Neural cell (in vitro differentiated cells): ENCODE results near the gene APBB1IP. TPM values are rescaled to one million over a fixed set of nuclear protein-coding genes. Genes with fewer than 3 reads are reported as not detected.

Experiments
- H2AFZ ChIP-seq: fragments of 200-600, 300-800 bp; sonication (generic), shearing (Covaris generic); 2 replicates; pipeline ENCODE4 v1.6.0; 2014; ENCODE audit warnings: low read depth, mild to moderate bottlenecking, antibody characterized with exemption, low read length, moderate library complexity
- H3F3A ChIP-seq: fragments of 200-600 bp; shearing (Covaris generic); 2 replicates; pipeline ENCODE4 v1.6.1; 2016; ENCODE audit warnings: mild to moderate bottlenecking, moderate library complexity, mixed read lengths, antibody characterized with exemption, low read length; ENCODE audit not compliant: insufficient read depth, poor library complexity, severe bottlenecking
- H3K27ac ChIP-seq: fragments of 200-600, 300-800 bp; sonication (generic), shearing (Covaris generic); 2 replicates; pipeline ENCODE4 v1.5.1; 2014; ENCODE audit warnings: mild to moderate bottlenecking, low read length, moderate library complexity
- H3K27me3 ChIP-seq: fragments of 300-800, 200-600 bp; sonication (generic), shearing (Covaris generic); 2 replicates; pipeline ENCODE4 v1.6.0; 2014; ENCODE audit warnings: mild to moderate bottlenecking, low read depth, low read length, moderate library complexity; ENCODE audit not compliant: insufficient read depth
- H3K36me3 ChIP-seq: fragments of 300-800, 200-600 bp; sonication (generic), shearing (Covaris generic); 2 replicates; pipeline ENCODE4 v1.5.1; 2014; ENCODE audit warnings: mild to moderate bottlenecking, antibody characterized with exemption, low read length, moderate library complexity; ENCODE audit not compliant: insufficient read depth
- H3K4me2 ChIP-seq: fragments of 300-800, 200-600 bp; sonication (generic), shearing (Covaris generic); 2 replicates; pipeline ENCODE4 v1.6.0; 2014; ENCODE audit warnings: mild to moderate bottlenecking, low read length
- H3K4me3 ChIP-seq: fragments of 300-800, 200-600 bp; sonication (generic), shearing (Covaris generic); 2 replicates; pipeline ENCODE4 v1.5.1; 2014; ENCODE audit warnings: mild to moderate bottlenecking, low read length, moderate library complexity
- H3K79me2 ChIP-seq: fragments of 200-600 bp; shearing (Covaris generic); replicated peaks from 2 replicates; pipeline ENCODE4 v1.6.0; 2014; ENCODE audit warnings: mild to moderate bottlenecking, low read length, moderate library complexity; ENCODE audit not compliant: insufficient read depth
- H3K9ac ChIP-seq: fragments of 300-800, 200-600 bp; sonication (generic), shearing (Covaris generic); 2 replicates; pipeline ENCODE4 v1.6.1; 2016; ENCODE audit warnings: mild to moderate bottlenecking, low read length, mixed read lengths
- H3K9me2 ChIP-seq: fragments of 200-600 bp; shearing (Covaris generic); 2 replicates; pipeline ENCODE4 v1.6.1; 2016; ENCODE audit warnings: mild to moderate bottlenecking, low read length, mixed read lengths; ENCODE audit not compliant: insufficient read depth
- H3K9me3 ChIP-seq: fragments of 200-600, 300-800 bp; sonication (generic), shearing (Covaris generic); 2 replicates; pipeline ENCODE4 v1.6.1; 2016; ENCODE audit warnings: mild to moderate bottlenecking, mixed run types, low read length, moderate library complexity, mixed read lengths
- H4K20me1 ChIP-seq: fragments of 200-600 bp; shearing (Covaris generic); 2 replicates; pipeline ENCODE4 v1.6.1; 2016; ENCODE audit warnings: mild to moderate bottlenecking, mixed run types; ENCODE audit not compliant: insufficient read depth
- CTCF ChIP-seq: fragments of 450-650 bp; IDR thresholded peaks from 2 replicates; pipeline ENCODE4 v1.5.1; 2014; ENCODE audit warnings: antibody characterized with exemption, mild to moderate bottlenecking, moderate library complexity; ENCODE audit not compliant: poor library complexity, severe bottlenecking
- EP300 ChIP-seq: fragments of 450-650 bp; conservative IDR thresholded peaks from 2 replicates; pipeline ENCODE4 v1.6.1; 2014; ENCODE audit warnings: antibody characterized with exemption, mild to moderate bottlenecking, moderate library complexity; ENCODE audit not compliant: poor library complexity, severe bottlenecking
- EZH2 ChIP-seq: fragments of 200-600, 300-800 bp; shearing (Covaris generic), sonication (generic); IDR thresholded peaks from 2 replicates; pipeline ENCODE4 v1.6.1; 2014; ENCODE audit warnings: antibody characterized with exemption, low read length, borderline replicate concordance, mild to moderate bottlenecking; ENCODE audit not compliant: insufficient read depth, poor library complexity, severe bottlenecking
- MXI1 ChIP-seq: fragments of 450-650 bp; conservative IDR thresholded peaks from 2 replicates; pipeline ENCODE4 v1.6.1; 2014; ENCODE audit warnings: antibody characterized with exemption, mild to moderate bottlenecking; ENCODE audit not compliant: poor library complexity, severe bottlenecking
- POLR2AphosphoS5 ChIP-seq: IDR thresholded peaks from 2 replicates; pipeline ENCODE4 v1.6.1; 2012
- RAD21 ChIP-seq: fragments of 450-650 bp; conservative IDR thresholded peaks from 2 replicates; pipeline ENCODE4 v1.6.1; 2014; ENCODE audit warnings: antibody characterized with exemption, mild to moderate bottlenecking, moderate library complexity
- REST ChIP-seq: IDR thresholded peaks from 2 replicates; pipeline ENCODE4 v1.6.1; 2012; ENCODE audit warnings: borderline replicate concordance
- SMC3 ChIP-seq: fragments of 450-650 bp; conservative IDR thresholded peaks from 2 replicates; pipeline ENCODE4 v1.6.1; 2014; ENCODE audit warnings: antibody characterized with exemption, mild to moderate bottlenecking, moderate library complexity; ENCODE audit not compliant: poor library complexity
- TAF1 ChIP-seq: IDR thresholded peaks from 2 replicates; pipeline ENCODE4 v1.6.1; 2012; ENCODE audit warnings: low read depth
- polyA plus RNA-seq: library from polyadenylated mRNA; depleted of rRNA; stranded (reverse); fragments of >200 nt; gene quantifications from 2 replicates; pipeline ENCODE4 v1.2.3, GENCODE V29; 2014

The APBB1IP gene
- polyA plus RNA-seq, 1 donor from 2014 or later, result not detected

- Histone ChIP-seq H3K79me2 (no peaks in the 10 kb centered on the region), H3K36me3 (no peaks in the 10 kb centered on the region), H3F3A (no peaks in the 10 kb centered on the region), H3K27ac (no peak overlapping the region), H2AFZ (no peak overlapping the region), H3K4me2 (no peak overlapping the region), H3K9ac (no peak overlapping the region), H4K20me1 (no peaks in the 10 kb centered on the region), H3K9me2 (no peaks in the 10 kb centered on the region), H3K4me3 (no peak overlapping the region), H3K9me3 (no peaks in the 10 kb centered on the region), H3K27me3 (no peaks in the 10 kb centered on the region)
- TF ChIP-seq REST (no peak), EZH2 (no peak), CTCF (no peak), EP300 (no peak), SMC3 (no peak), RAD21 (no peak), TAF1 (no peak), MXI1 (no peak), POLR2AphosphoS5 (no peak)
Measured at GRCh38 chr10:26410356-26410755, 27.8 kb upstream of the APBB1IP start.

DNA sequence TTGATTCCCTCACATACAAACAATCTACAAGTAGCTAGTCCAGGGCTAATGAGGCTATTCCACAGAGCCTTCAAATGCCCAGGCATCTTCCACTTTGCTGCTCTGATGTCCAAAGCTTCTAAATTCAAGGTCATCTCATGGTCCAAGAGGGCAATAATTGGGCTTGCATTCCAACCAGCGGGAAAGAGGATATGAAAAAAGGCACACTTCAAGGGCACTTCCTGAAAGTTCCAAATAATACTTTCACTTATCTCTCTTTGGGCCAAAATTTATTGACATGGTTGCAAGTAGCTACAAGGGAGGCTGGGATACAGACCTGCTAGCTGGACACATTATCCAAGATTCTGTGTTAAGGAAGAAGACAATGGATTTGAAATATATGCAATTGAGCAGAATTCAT is 25.2 kb upstream of the APBB1IP start:
- H3K9ac ChIP-seq, result no peak overlapping the region
- H3K9me2 ChIP-seq, result no peaks in the 10 kb centered on the region
- H3K79me2 ChIP-seq, result no peaks in the 10 kb centered on the region
- TF ChIP-seq SMC3, result no peak
- TF ChIP-seq MXI1, result no peak
- no peak for TF ChIP-seq POLR2AphosphoS5
- TF ChIP-seq EZH2, result no peak
- no peak for TF ChIP-seq REST
- TF ChIP-seq EP300, result no peak
- TF ChIP-seq CTCF, result no peak
- TF ChIP-seq TAF1, result no peak
- TF ChIP-seq RAD21, result no peak
- no peaks in the 10 kb centered on the region for H3K27me3 ChIP-seq
- H3K36me3 ChIP-seq, result no peaks in the 10 kb centered on the region
- H3K27ac ChIP-seq, result no peak overlapping the region
- no peaks in the 10 kb centered on the region for H3K9me3 ChIP-seq
- no peak overlapping the region for H3K4me3 ChIP-seq
- H3F3A ChIP-seq, result no peaks in the 10 kb centered on the region
- no peak overlapping the region for H3K4me2 ChIP-seq
- H4K20me1 ChIP-seq, result no peaks in the 10 kb centered on the region
- H2AFZ ChIP-seq, result no peak overlapping the region
